ENCODE results near the gene TIMM44. TPM values are rescaled to one million over a fixed set of nuclear protein-coding genes. Genes with fewer than 3 reads are reported as not detected.
A peak's percentile ranks its signal among the peaks of the same experiment; 100 is the strongest.
"Not testable (repeated sequence)": the region's sequence is repeated elsewhere in the genome, so short reads cannot be mapped to it uniquely, and the experiment has no call there.

TIMM44 gene
- total RNA-seq, 1 donor from 2014 or later: 39.0 TPM

- no peak overlapping the region for H3K4me3 ChIP-seq (ENCODE audit: low read depth, low read length)
- no peak for DNase-seq (ENCODE audit: low read depth)
- TF ChIP-seq, protein P1, sequence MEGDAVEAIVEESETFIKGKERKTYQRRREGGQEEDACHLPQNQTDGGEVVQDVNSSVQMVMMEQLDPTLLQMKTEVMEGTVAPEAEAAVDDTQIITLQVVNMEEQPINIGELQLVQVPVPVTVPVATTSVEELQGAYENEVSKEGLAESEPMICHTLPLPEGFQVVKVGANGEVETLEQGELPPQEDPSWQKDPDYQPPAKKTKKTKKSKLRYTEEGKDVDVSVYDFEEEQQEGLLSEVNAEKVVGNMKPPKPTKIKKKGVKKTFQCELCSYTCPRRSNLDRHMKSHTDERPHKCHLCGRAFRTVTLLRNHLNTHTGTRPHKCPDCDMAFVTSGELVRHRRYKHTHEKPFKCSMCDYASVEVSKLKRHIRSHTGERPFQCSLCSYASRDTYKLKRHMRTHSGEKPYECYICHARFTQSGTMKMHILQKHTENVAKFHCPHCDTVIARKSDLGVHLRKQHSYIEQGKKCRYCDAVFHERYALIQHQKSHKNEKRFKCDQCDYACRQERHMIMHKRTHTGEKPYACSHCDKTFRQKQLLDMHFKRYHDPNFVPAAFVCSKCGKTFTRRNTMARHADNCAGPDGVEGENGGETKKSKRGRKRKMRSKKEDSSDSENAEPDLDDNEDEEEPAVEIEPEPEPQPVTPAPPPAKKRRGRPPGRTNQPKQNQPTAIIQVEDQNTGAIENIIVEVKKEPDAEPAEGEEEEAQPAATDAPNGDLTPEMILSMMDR (conservative IDR thresholded peaks at IDR 0.05; ENCODE audit: low read depth, low read length): no peak
Observed at GRCh38 chr19:7962644-7963268, 19.3 kb upstream of the TIMM44 start.

DNA sequence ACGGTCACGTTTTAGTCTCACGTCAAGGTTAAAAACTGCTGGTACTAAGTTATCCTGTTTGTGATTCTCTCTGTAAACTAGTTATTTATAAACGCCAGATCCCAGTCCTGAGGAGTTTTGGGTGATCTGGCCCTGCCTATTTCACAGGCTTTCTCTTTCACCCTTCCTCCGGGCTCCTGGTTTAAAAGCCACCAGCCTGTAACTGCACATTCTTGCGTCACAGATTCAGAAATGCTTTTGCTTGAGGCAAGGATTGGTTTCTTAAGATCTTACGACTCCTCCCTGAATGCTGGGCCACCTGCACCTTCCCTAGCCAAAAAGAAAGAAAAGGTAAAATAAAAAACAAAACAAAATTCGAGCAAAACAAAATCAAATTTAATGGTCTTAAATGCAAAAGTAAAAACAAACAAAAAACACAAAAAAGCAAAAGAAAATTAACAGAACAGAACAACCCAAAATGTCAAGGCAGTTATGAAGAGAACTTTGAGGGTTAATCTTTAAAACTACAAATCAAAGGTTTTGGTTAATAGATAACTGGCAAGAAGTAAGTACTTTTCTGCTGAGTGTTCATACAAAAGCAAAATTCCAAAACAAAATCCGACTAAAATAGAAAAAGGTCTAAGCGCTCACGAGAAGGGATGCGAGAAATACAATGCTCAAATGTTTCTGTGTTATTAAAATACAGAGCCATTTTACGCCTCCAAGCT, 18.6 kb upstream of the TIMM44 start:
- peak; percentile 63 for DNase-seq (ENCODE audit: low read depth)
- peak overlapping the region; percentile 13 for H3K4me3 ChIP-seq (ENCODE audit: low read depth, low read length)
- TF ChIP-seq, protein P1 (conservative IDR thresholded peaks at IDR 0.05; ENCODE audit: low read depth, low read length): no peak

GRCh38 chr19:7961082-7961481, 17.6 kb upstream of the TIMM44 start:
- H3K4me3 ChIP-seq (ENCODE audit: low read depth, low read length); DNase-seq (ENCODE audit: low read depth): not testable (repeated sequence)

GRCh38 chr19:7959211-7959610, 15.7 kb upstream of the TIMM44 start:
- H3K4me3 ChIP-seq (ENCODE audit: low read depth, low read length): no peak overlapping the region
- TF ChIP-seq, protein P1 (conservative IDR thresholded peaks at IDR 0.05; ENCODE audit: low read depth, low read length): no peak
- no peak for DNase-seq (ENCODE audit: low read depth)

- DNase-seq (ENCODE audit: low read depth): no peak
- no peak overlapping the region for H3K4me3 ChIP-seq (ENCODE audit: low read depth, low read length)
- TF ChIP-seq, protein P1 (conservative IDR thresholded peaks at IDR 0.05; ENCODE audit: low read depth, low read length): no peak
Observed at GRCh38 chr19:7955696-7956095, 12.2 kb upstream of the TIMM44 start.

GRCh38 chr19:7953576-7953975, 10.1 kb upstream of the TIMM44 start:
- no peak for DNase-seq (ENCODE audit: low read depth)
- TF ChIP-seq, protein P1 (conservative IDR thresholded peaks at IDR 0.05; ENCODE audit: low read depth, low read length): no peak
- no peak overlapping the region for H3K4me3 ChIP-seq (ENCODE audit: low read depth, low read length)

- no peak for DNase-seq (ENCODE audit: low read depth)
- TF ChIP-seq, protein P1 (conservative IDR thresholded peaks at IDR 0.05; ENCODE audit: low read depth, low read length): no peak
- H3K4me3 ChIP-seq (ENCODE audit: low read depth, low read length): no peak overlapping the region
Observed at GRCh38 chr19:7953060-7953459, 9.6 kb upstream of the TIMM44 start.
